GM12865 (cell line): ENCODE results near the gene SHISAL1.

Source experiments
- DNase-seq: peaks from one replicate; pipeline ENCODE4 v3.0.0; 2010; ENCODE audit warnings: low read depth
- H3K4me3 ChIP-seq: 2 replicates; pipeline ENCODE4 v1.5.1; 2011; ENCODE audit warnings: mild to moderate bottlenecking, low read depth, low read length, control low read depth
- TF ChIP-seq, protein P1 (sequence below): IDR thresholded peaks from 2 replicates; pipeline ENCODE4 v1.5.1; 2011; ENCODE audit warnings: low read length, control low read depth, low read depth, inconsistent platforms; ENCODE audit not compliant: insufficient read depth; ENCODE audit errors: missing control alignments

SHISAL1 gene

DNA sequence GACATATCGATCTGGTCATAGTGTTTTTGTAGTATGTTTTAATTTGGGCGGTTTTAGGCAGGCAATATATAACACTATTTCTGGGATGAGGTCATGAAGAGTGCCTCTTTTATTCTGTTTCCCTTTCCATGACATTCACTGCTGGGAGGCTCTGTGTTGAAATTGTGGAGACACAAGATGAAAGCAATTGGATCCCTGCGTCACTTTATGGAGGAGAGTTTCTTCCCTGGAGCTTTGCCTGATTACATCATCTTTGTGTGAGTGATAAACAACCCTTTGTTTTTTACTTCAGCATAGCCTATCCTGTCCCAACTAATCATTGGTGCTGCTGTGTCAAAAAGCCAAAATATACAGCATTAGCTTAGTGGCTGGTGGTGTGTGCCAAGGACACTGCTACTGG is 83.4 kb downstream of the SHISAL1 start:
- no peak for DNase-seq
- H3K4me3 ChIP-seq = no peak overlapping the region
- TF ChIP-seq, protein P1, sequence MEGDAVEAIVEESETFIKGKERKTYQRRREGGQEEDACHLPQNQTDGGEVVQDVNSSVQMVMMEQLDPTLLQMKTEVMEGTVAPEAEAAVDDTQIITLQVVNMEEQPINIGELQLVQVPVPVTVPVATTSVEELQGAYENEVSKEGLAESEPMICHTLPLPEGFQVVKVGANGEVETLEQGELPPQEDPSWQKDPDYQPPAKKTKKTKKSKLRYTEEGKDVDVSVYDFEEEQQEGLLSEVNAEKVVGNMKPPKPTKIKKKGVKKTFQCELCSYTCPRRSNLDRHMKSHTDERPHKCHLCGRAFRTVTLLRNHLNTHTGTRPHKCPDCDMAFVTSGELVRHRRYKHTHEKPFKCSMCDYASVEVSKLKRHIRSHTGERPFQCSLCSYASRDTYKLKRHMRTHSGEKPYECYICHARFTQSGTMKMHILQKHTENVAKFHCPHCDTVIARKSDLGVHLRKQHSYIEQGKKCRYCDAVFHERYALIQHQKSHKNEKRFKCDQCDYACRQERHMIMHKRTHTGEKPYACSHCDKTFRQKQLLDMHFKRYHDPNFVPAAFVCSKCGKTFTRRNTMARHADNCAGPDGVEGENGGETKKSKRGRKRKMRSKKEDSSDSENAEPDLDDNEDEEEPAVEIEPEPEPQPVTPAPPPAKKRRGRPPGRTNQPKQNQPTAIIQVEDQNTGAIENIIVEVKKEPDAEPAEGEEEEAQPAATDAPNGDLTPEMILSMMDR = no peak

DNA sequence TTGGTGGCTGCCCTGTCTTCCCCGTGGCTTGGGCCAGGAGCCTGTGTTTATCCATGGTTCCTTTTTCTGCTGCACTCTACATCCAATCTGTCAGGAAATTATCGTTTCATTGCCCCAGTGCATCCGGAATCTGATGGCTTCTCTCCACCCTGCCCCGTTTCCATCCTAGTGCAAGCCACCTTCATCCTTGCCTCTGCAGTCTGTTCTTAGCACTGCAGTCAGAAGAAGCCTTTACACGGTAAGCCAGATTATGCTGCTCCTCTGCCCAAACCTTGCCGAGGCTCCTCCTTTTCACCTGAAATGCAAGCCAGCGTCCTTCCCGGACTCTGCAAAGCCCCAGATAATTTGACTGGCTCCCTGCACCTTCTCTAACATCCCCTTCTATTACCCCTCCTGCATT is 86.9 kb downstream of the SHISAL1 start:
- H3K4me3 ChIP-seq = no peak overlapping the region
- TF ChIP-seq, protein P1 = no peak
- no peak for DNase-seq

DNA sequence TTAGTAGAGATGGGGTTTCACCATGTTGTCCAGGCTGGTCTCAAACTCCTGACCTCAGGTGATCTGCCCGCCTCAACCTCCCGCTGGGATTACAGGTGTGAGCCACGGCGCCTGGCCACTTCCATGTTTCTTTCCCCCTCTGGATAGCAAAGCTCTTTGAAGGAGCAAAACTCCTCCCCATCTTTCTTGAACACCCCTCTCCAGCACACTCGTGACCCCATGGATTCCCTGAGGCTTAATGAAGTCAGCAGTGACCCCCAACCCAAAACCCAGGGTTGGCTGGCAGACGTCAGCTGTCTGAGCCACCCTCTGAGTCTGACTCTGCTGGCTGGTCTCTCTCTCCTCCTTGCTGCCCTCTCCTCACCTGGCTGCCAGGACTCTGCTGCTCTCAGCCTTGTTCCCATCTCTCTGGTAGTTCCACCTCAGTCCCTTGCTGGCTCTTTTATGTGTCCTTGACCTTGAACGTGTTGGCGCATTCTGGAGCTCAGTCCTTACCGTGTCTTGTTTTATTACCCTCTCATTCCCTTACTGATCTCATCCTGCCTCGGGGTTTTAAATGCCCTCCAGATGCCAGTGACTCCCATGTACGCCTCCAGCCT is 87.6 kb downstream of the SHISAL1 start:
- TF ChIP-seq, protein P1 = no peak
- no peak for DNase-seq
- H3K4me3 ChIP-seq = no peak overlapping the region

DNA sequence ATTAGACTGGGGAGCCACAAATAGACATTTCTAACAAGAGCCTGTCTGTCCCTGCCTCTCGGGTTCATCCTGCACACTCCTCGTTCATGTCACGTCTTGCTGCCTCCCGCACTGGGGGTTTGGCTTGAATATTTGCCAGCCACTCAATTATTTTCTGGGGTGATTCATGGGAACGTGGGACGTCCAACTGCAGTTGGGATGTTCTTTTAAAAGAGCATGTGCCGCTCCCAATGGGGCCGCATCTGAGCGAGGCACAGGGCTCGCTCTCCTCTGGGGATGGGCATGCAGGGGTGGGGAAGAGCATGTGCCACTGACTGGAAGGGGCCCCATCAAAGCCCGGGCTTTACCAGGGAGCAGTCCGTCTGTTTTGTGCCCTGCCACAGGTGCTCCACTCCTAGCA is 88.6 kb downstream of the SHISAL1 start:
- H3K4me3 ChIP-seq = no peak overlapping the region
- TF ChIP-seq, protein P1 = no peak
- no peak for DNase-seq

DNA sequence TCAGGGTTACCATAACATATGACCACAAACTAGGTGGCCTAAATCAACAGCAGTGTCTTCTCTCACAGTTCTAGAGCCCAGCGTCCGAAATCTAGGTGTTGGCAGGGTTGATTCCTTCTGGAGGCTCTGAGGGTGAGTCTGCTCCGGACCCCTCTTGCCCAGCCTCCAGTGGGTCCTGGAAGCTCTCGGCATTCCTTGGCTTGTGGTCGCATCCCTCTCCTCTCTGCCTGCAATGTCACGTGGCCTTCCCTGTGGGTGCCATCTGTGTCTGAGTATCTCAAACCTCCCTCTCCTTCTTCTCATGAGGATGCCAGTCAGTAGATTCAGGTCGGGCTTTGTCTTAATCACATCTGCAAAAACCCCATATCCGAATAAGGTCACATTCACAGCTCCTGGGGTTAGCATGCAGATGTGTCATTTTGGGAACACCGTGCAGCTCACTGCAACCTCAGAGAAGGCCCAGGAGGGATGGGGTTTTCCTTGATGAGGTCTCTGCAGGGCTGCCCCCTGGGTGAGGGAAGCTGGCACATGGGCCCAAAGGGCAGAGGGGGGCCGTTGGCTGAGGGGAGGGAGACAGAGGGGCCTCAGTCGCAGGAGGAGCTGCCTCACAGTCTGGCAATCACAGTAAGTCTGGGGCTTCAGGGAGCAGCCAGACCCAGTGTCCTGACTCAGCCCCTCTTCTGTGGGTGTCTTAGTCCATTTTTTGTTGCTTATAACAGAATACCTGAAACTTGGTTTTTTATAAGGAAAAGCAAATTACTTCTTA is 90.9 kb downstream of the SHISAL1 start:
- DNase-seq = peak; percentile 37
- TF ChIP-seq, protein P1 = no peak
- no peak overlapping the region for H3K4me3 ChIP-seq

DNA sequence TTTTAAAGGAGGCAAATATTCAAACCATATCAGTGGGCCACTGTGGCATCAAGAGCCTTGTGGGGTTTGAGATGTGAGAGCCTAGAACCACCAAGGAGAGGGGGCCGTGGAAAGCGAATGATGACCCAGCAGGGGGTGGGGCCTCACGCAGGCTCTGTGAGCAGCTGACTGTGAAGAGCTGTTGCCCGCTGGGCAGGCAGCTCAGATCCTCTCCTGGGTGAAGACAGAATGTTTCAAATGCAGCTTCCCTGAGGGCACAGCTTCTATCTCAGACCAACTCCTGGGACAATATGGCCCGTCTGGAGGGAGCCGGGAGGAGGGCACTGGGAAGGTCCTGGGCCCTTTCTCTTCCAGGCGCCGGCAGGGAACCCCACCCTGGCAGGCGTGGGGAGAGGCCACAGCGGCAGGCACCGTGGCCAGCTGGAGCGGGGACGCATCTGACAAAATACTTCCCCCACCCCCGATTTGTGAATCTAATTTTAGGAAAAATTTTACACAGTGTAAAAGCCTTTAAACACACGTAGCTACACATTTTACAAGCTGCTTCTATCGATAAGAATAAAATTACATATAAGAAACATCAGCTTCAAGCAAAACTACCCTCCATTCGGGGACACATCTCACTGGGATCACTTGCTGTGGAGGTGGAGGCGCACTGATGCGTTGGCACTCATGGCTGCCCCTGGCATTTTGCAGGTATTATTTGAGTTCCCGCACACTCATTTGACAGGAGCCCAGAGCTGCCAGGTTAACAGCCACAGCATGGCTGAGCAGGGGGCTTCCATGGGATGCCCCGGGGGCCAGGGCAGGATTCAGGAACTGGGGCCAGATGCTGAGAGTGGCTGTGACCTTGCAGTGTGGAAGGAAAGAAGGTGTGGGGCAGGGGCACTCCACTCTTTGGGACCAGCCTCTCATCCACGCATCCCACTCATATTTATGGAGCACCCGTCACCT is 91.7 kb downstream of the SHISAL1 start:
- TF ChIP-seq, protein P1 = no peak
- no peak for DNase-seq
- H3K4me3 ChIP-seq = no peak overlapping the region
